Measurements from ENCODE around the gene ZCCHC4.
"Not testable (repeated sequence)": the region's sequence is repeated elsewhere in the genome, so short reads cannot be mapped to it uniquely, and the experiment has no call there.

Gene ZCCHC4

GRCh38 chr4:25321703-25322102 is 9.1 kb downstream of the ZCCHC4 start:
- no peak for DNase-seq

- DNase-seq = not testable (repeated sequence)
These were observed 15.9 kb downstream of the ZCCHC4 start for GRCh38 chr4:25328463-25328862.

GRCh38 chr4:25330335-25330734 is 17.8 kb downstream of the ZCCHC4 start:
- DNase-seq = no peak

GRCh38 chr4:25330905-25331808 is 18.6 kb downstream of the ZCCHC4 start:
- no peak for DNase-seq

- no peak for DNase-seq
These were observed 31.1 kb downstream of the ZCCHC4 start for GRCh38 chr4:25343671-25344070.

- DNase-seq = no peak
These were observed 33.2 kb downstream of the ZCCHC4 start for GRCh38 chr4:25345744-25346143.

GRCh38 chr4:25346913-25347312 is 34.3 kb downstream of the ZCCHC4 start:
- no peak for DNase-seq

GRCh38 chr4:25347473-25347872 is 34.9 kb downstream of the ZCCHC4 start:
- DNase-seq = no peak

- DNase-seq = no peak
These were observed 35.4 kb downstream of the ZCCHC4 start for GRCh38 chr4:25347971-25348370.

- DNase-seq = no peak
These were observed 38.0 kb downstream of the ZCCHC4 start for GRCh38 chr4:25350561-25350960.

GRCh38 chr4:25351777-25352416 is 39.3 kb downstream of the ZCCHC4 start:
- DNase-seq = no peak

GRCh38 chr4:25356068-25356467 is 43.5 kb downstream of the ZCCHC4 start:
- DNase-seq = no peak

GRCh38 chr4:25358515-25359275 is 46.1 kb downstream of the ZCCHC4 start:
- DNase-seq = no peak

GRCh38 chr4:25361253-25361652 is 48.7 kb downstream of the ZCCHC4 start:
- no peak for DNase-seq

- DNase-seq = no peak
These were observed 54.5 kb downstream of the ZCCHC4 start for GRCh38 chr4:25367004-25367621.

GRCh38 chr4:25367877-25368276 is 55.3 kb downstream of the ZCCHC4 start:
- DNase-seq = no peak

- no peak for DNase-seq
These were observed 55.7 kb downstream of the ZCCHC4 start for GRCh38 chr4:25368315-25368714.

GRCh38 chr4:25370242-25370641 is 57.7 kb downstream of the ZCCHC4 start:
- DNase-seq = no peak

GRCh38 chr4:25372549-25372948 is 60.0 kb downstream of the ZCCHC4 start:
- DNase-seq = not testable (repeated sequence)

GRCh38 chr4:25376754-25377571 is 64.4 kb downstream of the ZCCHC4 start, which contains the start of gene ANAPC4:
ANAPC4 (plus strand) TSS chr4:25377263; CDS start chr4:25377428, 165 bp downstream.
- DNase-seq = peak; percentile 52

GRCh38 chr4:25377572-25378436 is 65.2 kb downstream of the ZCCHC4 start:
- no peak for DNase-seq
